PC-3 (cell line): ENCODE data around the gene ONECUT1. TPM values are rescaled to one million over a fixed set of nuclear protein-coding genes. Genes with fewer than 3 reads are reported as not detected.

ENCODE experiments used
- ATAC-seq: fragments of 200-7000 bp; cut with Tn5 transposase; 2 replicates; pipeline ENCODE4 v1.9.1; 2020; ENCODE audit warnings: mild to moderate bottlenecking, moderate library complexity
- BruUV-seq: library from RNA; stranded (reverse); fragments of 400-500 nt; replicated peaks from 2 replicates; lab custom pipeline; 2021; lab: Mats Ljungman, UMichigan
- CTCF ChIA-PET: fragments of 300-600 bp; sonication (Branson Sonifier 250); formaldehyde crosslinking; loops from one replicate; lab custom pipeline; 2022; ENCODE audit warnings: antibody characterized with exemption; lab: Charles Lee
- POLR2A ChIA-PET: fragments of 300-600 bp; sonication (Branson Sonifier 250); formaldehyde crosslinking; loops from one replicate; lab custom pipeline; 2022; ENCODE audit warnings: antibody characterized with exemption; ENCODE audit not compliant: unreplicated experiment; lab: Charles Lee
- DNase-seq: peaks from one replicate; pipeline ENCODE4 v3.0.0-alpha.2; 2015
- H2AFZ ChIP-seq: fragments of 300-600 bp; sonication (generic); 2 replicates; pipeline ENCODE4 v1.6.0; 2016; ENCODE audit warnings: antibody characterized with exemption, low read length
- H3F3A ChIP-seq: fragments of 300-600 bp; sonication (generic); one replicate; pipeline ENCODE4 v1.6.0; 2017; ENCODE audit warnings: antibody characterized with exemption, low read length, control low read depth, mild to moderate bottlenecking; ENCODE audit not compliant: unreplicated experiment
- H3K27ac ChIP-seq: fragments of 300-600 bp; sonication (generic); 2 replicates; pipeline ENCODE4 v1.5.1; 2016; ENCODE audit warnings: mild to moderate bottlenecking, low read length
- H3K27me3 ChIP-seq: fragments of 300-600 bp; sonication (generic); 2 replicates; pipeline ENCODE4 v1.6.1; 2016; ENCODE audit warnings: low read length, mixed read lengths
- H3K36me3 ChIP-seq: fragments of 300-600 bp; sonication (generic); 2 replicates; pipeline ENCODE4 v1.6.1; 2016; ENCODE audit warnings: low read depth, mixed run types, low read length, mixed read lengths
- H3K4me1 ChIP-seq: fragments of 300-600 bp; sonication (generic); 2 replicates; pipeline ENCODE4 v1.5.1; 2016; ENCODE audit warnings: low read length; ENCODE audit not compliant: insufficient read depth
- H3K4me2 ChIP-seq: fragments of 300-600 bp; sonication (generic); 2 replicates; pipeline ENCODE4 v1.6.0; 2016; ENCODE audit warnings: low read length
- H3K4me3 ChIP-seq: fragments of 300-600 bp; sonication (generic); 2 replicates; pipeline ENCODE4 v1.5.1; 2016; ENCODE audit warnings: mild to moderate bottlenecking, low read length, mixed read lengths
- H3K79me2 ChIP-seq: fragments of 300-600 bp; sonication (generic); 2 replicates; pipeline ENCODE4 v1.6.1; 2017; ENCODE audit warnings: low read length, mixed read lengths
- H3K9ac ChIP-seq: fragments of 300-600 bp; sonication (generic); 2 replicates; pipeline ENCODE4 v1.6.0; 2016; ENCODE audit warnings: mild to moderate bottlenecking, low read length
- H3K9me2 ChIP-seq: fragments of 300-600 bp; sonication (generic); replicated peaks from 2 replicates; pipeline ENCODE4 v1.6.1; 2016; ENCODE audit warnings: mixed run types, low read length, mixed read lengths
- H3K9me3 ChIP-seq: fragments of 300-600 bp; sonication (generic); 2 replicates; pipeline ENCODE4 v1.6.1; 2016; ENCODE audit warnings: low read length, mixed read lengths
- H4K20me1 ChIP-seq: fragments of 300-600 bp; sonication (generic); 2 replicates; pipeline ENCODE4 v1.6.1; 2016; ENCODE audit warnings: low read length, mixed read lengths
- EZH2 ChIP-seq: fragments of 300-600 bp; sonication (generic); IDR thresholded peaks from one replicate; pipeline ENCODE4 v1.6.1; 2017; ENCODE audit warnings: antibody characterized with exemption, mild to moderate bottlenecking, low read length; ENCODE audit not compliant: unreplicated experiment
- EZH2phosphoT487 ChIP-seq: fragments of 300-600 bp; sonication (generic); IDR thresholded peaks from 2 replicates; pipeline ENCODE4 v1.6.1; 2018; ENCODE audit warnings: mild to moderate bottlenecking, antibody characterized with exemption, low read length, borderline replicate concordance
- intact Hi-C: fragments of 100-400 bp; cut with micrococcal nuclease; formaldehyde crosslinking; loops from 2 replicates; pipeline ENCODE4 v1.9.0; 2023
- total RNA-seq: library from RNA; depleted of rRNA; stranded (reverse); fragments of >200 nt; gene quantifications from 2 replicates; pipeline ENCODE4 v1.2.3, GENCODE V29; 2014
- TF ChIP-seq, protein P1 (sequence below): fragments of 300-600 bp; sonication (generic); conservative IDR thresholded peaks from 2 replicates; pipeline ENCODE4 v1.5.1; 2017; ENCODE audit warnings: antibody characterized with exemption, low read depth, mild to moderate bottlenecking, low read length

The ONECUT1 gene
- total RNA-seq, 1 experiment from 2014 or later = not detected

DNA sequence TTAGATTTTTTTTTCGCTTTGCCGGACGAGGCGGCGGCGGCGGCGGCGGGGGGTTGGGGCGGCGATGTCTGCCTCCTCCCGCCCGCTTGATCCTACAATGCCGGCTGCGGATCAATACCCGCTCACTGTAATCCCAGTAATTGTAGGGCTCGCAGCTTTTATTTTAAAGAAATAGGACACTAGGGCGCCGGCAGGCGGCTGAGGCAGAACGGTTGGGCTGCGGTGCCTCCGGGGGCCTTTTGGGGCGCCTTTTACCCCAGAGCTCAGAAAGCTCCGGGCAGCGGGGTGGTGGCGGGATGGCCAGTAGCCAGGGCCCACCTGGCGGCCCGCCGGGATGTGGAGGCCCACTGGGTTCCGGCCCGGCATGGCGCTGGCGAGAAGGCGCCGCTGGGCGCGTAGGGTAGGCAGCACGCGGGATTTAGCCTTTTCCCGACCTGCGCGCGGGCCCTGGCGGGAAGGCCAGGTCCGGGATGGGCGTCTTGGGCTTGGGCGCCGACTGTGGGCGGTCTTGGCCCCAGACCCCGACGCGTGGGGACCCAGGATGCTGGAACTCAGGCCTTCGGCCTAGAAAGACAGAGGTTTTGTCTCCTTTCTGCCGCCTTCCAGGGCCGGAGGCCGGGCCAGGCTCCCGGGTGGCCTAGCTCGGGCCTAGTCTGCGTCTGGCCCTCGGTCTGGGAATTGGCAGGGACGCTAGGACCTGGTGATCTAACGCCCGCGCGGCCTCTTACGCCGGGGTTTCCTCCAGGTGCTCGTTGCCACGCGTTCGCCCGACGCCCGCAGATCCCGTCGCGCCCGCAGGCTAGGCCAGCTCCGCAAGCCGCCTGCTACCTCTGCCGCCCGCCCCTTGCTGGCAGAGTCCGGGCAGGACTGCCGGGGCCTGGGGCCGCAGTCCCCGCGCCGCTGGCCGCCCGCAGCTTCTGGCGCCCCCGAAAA, 15.5 kb upstream of the ONECUT1 start:
- Histone ChIP-seq H3K9me3 (no peaks in the 10 kb centered on the region), H3K9me2 (no peaks in the 10 kb centered on the region), H3K27me3 (peaks cover 69% of the 10 kb centered on the region), H2AFZ (no peak overlapping the region), H3K4me2 (no peak overlapping the region), H3F3A (no peaks in the 10 kb centered on the region), H3K9ac (no peak overlapping the region), H3K36me3 (no peaks in the 10 kb centered on the region), H3K4me3 (no peak overlapping the region), H3K79me2 (no peaks in the 10 kb centered on the region), H3K4me1 (no peaks in the 10 kb centered on the region), H3K27ac (no peak overlapping the region), H4K20me1 (no peaks in the 10 kb centered on the region)
- ChIA-PET CTCF (no interaction called here), POLR2A (no interaction called here)
- TF ChIP-seq EZH2phosphoT487 (no peak), EZH2 (no peak)
- TF ChIP-seq, protein P1, sequence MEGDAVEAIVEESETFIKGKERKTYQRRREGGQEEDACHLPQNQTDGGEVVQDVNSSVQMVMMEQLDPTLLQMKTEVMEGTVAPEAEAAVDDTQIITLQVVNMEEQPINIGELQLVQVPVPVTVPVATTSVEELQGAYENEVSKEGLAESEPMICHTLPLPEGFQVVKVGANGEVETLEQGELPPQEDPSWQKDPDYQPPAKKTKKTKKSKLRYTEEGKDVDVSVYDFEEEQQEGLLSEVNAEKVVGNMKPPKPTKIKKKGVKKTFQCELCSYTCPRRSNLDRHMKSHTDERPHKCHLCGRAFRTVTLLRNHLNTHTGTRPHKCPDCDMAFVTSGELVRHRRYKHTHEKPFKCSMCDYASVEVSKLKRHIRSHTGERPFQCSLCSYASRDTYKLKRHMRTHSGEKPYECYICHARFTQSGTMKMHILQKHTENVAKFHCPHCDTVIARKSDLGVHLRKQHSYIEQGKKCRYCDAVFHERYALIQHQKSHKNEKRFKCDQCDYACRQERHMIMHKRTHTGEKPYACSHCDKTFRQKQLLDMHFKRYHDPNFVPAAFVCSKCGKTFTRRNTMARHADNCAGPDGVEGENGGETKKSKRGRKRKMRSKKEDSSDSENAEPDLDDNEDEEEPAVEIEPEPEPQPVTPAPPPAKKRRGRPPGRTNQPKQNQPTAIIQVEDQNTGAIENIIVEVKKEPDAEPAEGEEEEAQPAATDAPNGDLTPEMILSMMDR = no peak
- intact Hi-C loops = no loop called here
- no peak for ATAC-seq
- no TSS peak for BruUV-seq
- DNase-seq = no peak

DNA sequence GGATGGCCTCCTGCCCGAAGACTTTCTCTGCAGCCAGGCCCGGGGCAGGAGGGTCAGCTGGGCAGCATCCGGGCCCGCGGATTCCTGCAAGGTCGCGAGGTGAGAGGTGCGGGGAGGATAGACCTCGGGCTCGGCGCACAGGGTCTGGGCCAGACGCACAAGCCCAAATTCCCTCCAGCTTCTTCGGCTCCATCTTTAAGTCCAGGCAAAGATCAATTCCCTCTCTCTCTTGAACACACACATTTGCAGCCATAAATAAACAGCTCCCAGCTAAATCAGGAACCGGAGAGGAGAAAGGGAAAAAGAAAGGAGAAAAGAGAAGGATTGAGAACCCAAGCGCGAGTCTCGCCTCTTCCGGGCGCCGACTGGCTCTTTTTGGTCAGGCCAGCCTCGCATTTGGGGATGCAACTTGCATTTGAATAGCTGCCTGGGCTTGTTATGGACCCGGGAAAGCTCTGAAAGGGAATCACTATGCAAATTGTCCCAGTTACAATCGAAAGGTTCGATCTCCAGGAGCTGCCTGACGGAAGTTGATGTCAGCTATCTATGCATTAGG, 14.5 kb upstream of the ONECUT1 start:
- POLR2A ChIA-PET = no interaction called here
- TF ChIP-seq, protein P1 = no peak
- no peak for TF ChIP-seq EZH2phosphoT487
- no peak for TF ChIP-seq EZH2
- H2AFZ ChIP-seq = no peak overlapping the region
- no peaks in the 10 kb centered on the region for H3K9me3 ChIP-seq
- no TSS peak for BruUV-seq
- CTCF ChIA-PET = no interaction called here
- DNase-seq (no peak), ATAC-seq (no peak)
- no peak overlapping the region for H3K4me3 ChIP-seq
- H3K9me2 ChIP-seq = no peaks in the 10 kb centered on the region
- intact Hi-C loops = no loop called here
- no peaks in the 10 kb centered on the region for H3K36me3 ChIP-seq
- peaks cover 70% of the 10 kb centered on the region for H3K27me3 ChIP-seq
- no peaks in the 10 kb centered on the region for H3K4me1 ChIP-seq
- no peak overlapping the region for H3K9ac ChIP-seq
- no peak overlapping the region for H3K4me2 ChIP-seq
- H3K79me2 ChIP-seq = no peaks in the 10 kb centered on the region
- no peak overlapping the region for H3K27ac ChIP-seq
- H3F3A ChIP-seq = no peaks in the 10 kb centered on the region
- H4K20me1 ChIP-seq = no peaks in the 10 kb centered on the region
